HG03139 (cell line): Measurements from ENCODE around the gene KANSL2.
"Not testable (repeated sequence)": the region's sequence is repeated elsewhere in the genome, so short reads cannot be mapped to it uniquely, and the experiment has no call there.

Experiments
- ATAC-seq: cut with Tn5 transposase; IDR thresholded peaks from one replicate; pipeline ENCODE4 v1.9.1; 2021; ENCODE audit not compliant: unreplicated experiment

The KANSL2 gene

GRCh38 chr12:48683534-48683933 is 1.5 kb upstream of the KANSL2 start:
- no peak for ATAC-seq

GRCh38 chr12:48682927-48683326 is 889 bp upstream of the KANSL2 start:
- ATAC-seq: no peak

- ATAC-seq: not testable (repeated sequence)
These were observed 481 bp upstream of the KANSL2 start for GRCh38 chr12:48682533-48682905.

GRCh38 chr12:48681399-48681709 is 684 bp downstream of the KANSL2 start:
- no peak for ATAC-seq

GRCh38 chr12:48680861-48681260 is 1.2 kb downstream of the KANSL2 start:
- no peak for ATAC-seq

GRCh38 chr12:48678551-48679185 is 3.4 kb downstream of the KANSL2 start:
- no peak for ATAC-seq

- no peak for ATAC-seq
These were observed 10.7 kb downstream of the KANSL2 start for GRCh38 chr12:48671231-48671856.

GRCh38 chr12:48668996-48669395 is 13.0 kb downstream of the KANSL2 start:
- ATAC-seq: no peak

- no peak for ATAC-seq
These were observed 22.2 kb downstream of the KANSL2 start for GRCh38 chr12:48659863-48660262.

GRCh38 chr12:48651681-48652080 is 30.4 kb downstream of the KANSL2 start:
- ATAC-seq: no peak

GRCh38 chr12:48645354-48645753 is 36.7 kb downstream of the KANSL2 start:
- ATAC-seq: not testable (repeated sequence)

GRCh38 chr12:48643011-48643410 is 39.0 kb downstream of the KANSL2 start:
- ATAC-seq: no peak

- ATAC-seq: not testable (repeated sequence)
These were observed 40.1 kb downstream of the KANSL2 start for GRCh38 chr12:48641752-48642555.

- no peak for ATAC-seq
These were observed 41.2 kb downstream of the KANSL2 start for GRCh38 chr12:48640854-48641253.

- ATAC-seq: no peak
These were observed 41.6 kb downstream of the KANSL2 start for GRCh38 chr12:48640428-48640827.

- ATAC-seq: no peak
These were observed 51.0 kb downstream of the KANSL2 start for GRCh38 chr12:48631071-48631470.

- ATAC-seq: no peak
These were observed 51.7 kb downstream of the KANSL2 start for GRCh38 chr12:48630346-48630745.

- no peak for ATAC-seq
These were observed 52.5 kb downstream of the KANSL2 start for GRCh38 chr12:48629541-48629940.

- no peak for ATAC-seq
These were observed 54.5 kb downstream of the KANSL2 start for GRCh38 chr12:48627556-48627955.

GRCh38 chr12:48622997-48623396 is 59.0 kb downstream of the KANSL2 start:
- ATAC-seq: not testable (repeated sequence)

GRCh38 chr12:48618541-48618940 is 63.5 kb downstream of the KANSL2 start:
- peak; percentile 71 for ATAC-seq

GRCh38 chr12:48615681-48616080 is 66.4 kb downstream of the KANSL2 start:
- ATAC-seq: no peak
